Muscle layer of colon (tissue), 2 donors: ENCODE data around the gene PRKAR1B.

ENCODE experiments used
- H3K27ac ChIP-seq: one replicate; pipeline ENCODE4 v1.7.0; 2013; ENCODE audit warnings: low read depth, mild to moderate bottlenecking, low read length, moderate library complexity
- H3K27me3 ChIP-seq, 2 donors: one replicate each; pipeline ENCODE4 v1.7.0; 2013; ENCODE audit warnings: low read length in 2 of 2, mild to moderate bottlenecking in 2 of 2; ENCODE audit not compliant: insufficient read depth in 2 of 2, control insufficient read depth in 1 of 2
- H3K36me3 ChIP-seq: one replicate; pipeline ENCODE4 v1.7.0; 2013; ENCODE audit warnings: mild to moderate bottlenecking, low read length; ENCODE audit not compliant: insufficient read depth
- H3K4me1 ChIP-seq: one replicate; pipeline ENCODE4 v1.7.0; 2013; ENCODE audit warnings: mild to moderate bottlenecking, low read length; ENCODE audit not compliant: insufficient read depth
- H3K4me3 ChIP-seq, 2 donors: one replicate each; pipeline ENCODE4 v1.7.0; 2013; ENCODE audit warnings: low read length in 2 of 2, low read depth in 1 of 2, mild to moderate bottlenecking in 1 of 2, moderate library complexity in 1 of 2
- H3K9ac ChIP-seq: one replicate; pipeline ENCODE4 v1.7.0; 2013; ENCODE audit warnings: low read length
- H3K9me3 ChIP-seq: one replicate; pipeline ENCODE4 v1.7.0; 2013; ENCODE audit warnings: mild to moderate bottlenecking, low read length
- donor health status: abdominal sarcoma.
- donor health status: Adenocarcinoma of cecum.

The PRKAR1B gene

DNA sequence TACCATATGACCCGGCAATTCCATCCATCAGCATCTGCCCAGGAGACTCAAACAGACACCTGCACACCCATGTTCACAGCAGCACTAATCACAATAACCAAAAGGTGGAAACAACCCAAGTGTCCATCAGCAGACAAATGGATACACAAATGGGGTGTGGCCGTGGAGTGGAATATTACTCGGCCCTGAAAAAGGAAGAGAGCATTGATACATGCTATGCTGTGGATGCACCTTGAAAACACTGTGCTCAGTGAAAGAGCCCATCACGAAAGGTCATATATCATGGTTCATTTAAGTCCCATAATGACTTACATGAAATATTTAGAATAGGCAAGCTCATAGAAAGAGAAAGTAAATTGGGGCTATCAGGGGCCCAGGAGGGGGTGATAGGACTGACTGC is 58.1 kb downstream of the PRKAR1B start:
- Histone ChIP-seq H3K36me3 (no peaks in the 10 kb centered on the region), H3K4me3 (no peak overlapping the region), H3K27me3 (no peaks in the 10 kb centered on the region), H3K9me3 (no peaks in the 10 kb centered on the region), H3K4me1 (peaks cover 45% of the 10 kb centered on the region), H3K27ac (peak overlapping the region; percentile 36), H3K9ac (peak overlapping the region; percentile 24)

DNA sequence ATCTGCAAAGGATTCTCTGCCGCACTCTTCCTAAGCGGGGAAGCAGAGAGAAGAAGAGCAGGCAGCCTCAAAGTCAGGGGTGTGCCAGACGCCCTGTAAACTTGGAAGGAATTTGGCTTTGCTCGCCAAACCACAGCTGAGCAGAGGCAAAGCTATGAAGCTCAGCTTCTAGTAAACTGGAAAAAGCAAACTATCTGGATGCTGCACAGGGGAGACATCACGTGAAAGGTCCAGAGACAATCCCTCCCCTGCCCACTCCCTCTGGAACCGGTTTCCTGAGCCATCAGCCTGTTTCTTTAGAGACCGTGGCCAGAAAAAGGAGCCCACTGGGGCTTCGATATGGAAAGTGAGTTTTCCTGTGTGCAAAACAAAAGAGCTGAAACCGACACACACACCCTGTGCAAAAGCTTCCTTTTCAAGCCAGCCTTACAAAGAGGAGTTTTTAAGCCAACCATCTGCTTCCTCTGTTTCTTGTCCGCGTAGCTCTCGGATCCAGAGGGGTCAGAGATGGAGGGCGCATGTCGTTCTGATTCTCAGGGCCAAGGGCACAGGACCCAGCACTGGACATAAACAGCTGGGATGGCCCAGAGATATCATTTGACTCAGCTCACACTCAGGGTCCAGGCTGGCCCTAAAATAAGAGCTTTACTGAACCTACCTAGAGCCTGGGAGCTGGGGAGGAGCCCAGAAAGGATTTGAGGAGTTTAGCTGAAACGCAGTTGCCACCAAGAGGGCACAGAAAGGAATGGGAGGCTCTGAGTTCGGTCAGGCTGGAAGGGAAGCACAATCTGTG is 58.7 kb downstream of the PRKAR1B start:
- peaks cover 52% of the 10 kb centered on the region for H3K4me1 ChIP-seq
- no peaks in the 10 kb centered on the region for H3K36me3 ChIP-seq
- H3K4me3 ChIP-seq = peak overlapping the region in 1 of 2 donors; percentile 23
- peak overlapping the region; percentile 36 for H3K27ac ChIP-seq
- no peaks in the 10 kb centered on the region for H3K9me3 ChIP-seq
- H3K27me3 ChIP-seq = no peaks in the 10 kb centered on the region
- H3K9ac ChIP-seq = peak overlapping the region; percentile 24

DNA sequence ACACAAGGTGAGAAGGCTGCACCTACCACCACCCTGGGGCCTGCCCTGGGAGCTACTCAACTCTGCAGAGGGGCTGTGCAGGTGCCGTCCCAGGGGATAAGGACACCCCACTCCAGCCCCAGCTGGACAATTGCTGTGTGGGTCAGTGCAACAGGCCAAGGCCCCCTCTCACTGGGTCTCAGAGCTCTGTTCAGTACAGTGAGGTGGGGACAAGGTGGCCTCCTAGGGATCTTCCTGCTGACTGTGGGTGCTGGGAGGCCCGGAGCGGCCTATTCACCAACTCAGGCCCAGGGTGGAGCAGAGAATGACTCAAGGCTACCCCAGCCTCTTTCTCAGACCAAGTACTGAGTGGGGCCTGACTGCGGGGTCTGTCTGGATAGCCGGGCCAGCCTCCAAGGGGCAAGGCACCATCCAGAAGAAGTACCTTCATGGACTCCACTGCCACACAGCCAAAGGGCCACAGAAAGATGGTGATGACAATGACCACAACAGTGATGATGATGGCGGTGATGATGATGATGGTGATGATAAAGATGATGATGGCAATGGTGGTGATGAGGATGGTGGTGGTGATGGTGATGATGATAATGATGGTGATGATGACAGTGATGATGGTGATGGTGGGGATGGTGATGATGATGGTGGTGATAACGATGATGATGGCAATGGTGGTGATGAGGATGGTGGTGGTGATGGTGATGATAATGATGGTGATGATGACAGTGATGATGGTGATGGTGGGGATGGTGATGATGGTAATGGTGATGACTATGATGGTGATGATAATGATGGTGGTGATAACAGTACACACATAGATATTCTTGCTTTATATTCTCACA is 60.4 kb downstream of the PRKAR1B start:
- H3K27me3 ChIP-seq = no peaks in the 10 kb centered on the region
- H3K27ac ChIP-seq = peak overlapping the region; percentile 76
- H3K4me1 ChIP-seq = peaks cover 53% of the 10 kb centered on the region
- H3K9me3 ChIP-seq = no peaks in the 10 kb centered on the region
- no peaks in the 10 kb centered on the region for H3K36me3 ChIP-seq
- H3K9ac ChIP-seq = no peak overlapping the region
- no peak overlapping the region for H3K4me3 ChIP-seq

DNA sequence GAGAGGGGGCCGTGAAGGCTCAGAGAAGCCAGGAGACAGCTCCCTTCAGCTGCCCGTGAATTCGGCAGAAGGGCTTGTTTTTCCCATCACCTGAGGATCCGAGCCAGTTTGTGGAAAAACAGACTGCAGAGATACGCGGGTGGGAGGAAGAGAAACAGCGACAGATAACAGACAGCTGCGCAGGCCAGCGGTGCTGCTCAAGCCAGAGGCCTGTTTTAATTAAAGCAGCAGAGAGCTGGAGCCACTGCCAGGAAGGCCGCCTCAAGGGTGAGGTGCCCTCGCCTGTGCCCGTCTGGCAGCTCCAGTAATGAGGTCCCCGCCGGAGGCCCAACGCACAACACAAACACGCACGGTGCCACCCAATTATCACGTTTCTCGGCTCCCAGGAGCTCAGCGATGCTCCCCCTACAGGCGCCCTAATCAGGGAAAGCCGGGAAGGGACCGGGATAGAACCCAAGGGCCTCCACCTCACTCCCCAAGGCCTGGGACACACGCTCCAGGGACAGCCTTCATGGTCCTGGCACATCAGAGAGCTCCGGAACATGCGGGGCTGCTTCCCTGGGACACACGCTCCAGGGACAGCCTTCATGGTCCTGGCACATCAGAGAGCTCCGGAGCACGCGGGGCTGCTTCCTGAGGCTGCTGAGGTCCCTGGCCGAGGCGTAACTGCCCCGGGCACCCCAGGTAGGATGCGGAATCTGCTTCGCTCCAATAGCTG is 61.2 kb downstream of the PRKAR1B start:
- Histone ChIP-seq H3K36me3 (no peaks in the 10 kb centered on the region), H3K4me3 (peak overlapping the region in 1 of 2 donors; percentile 37), H3K27me3 (no peaks in the 10 kb centered on the region), H3K4me1 (peaks cover 53% of the 10 kb centered on the region), H3K9me3 (no peaks in the 10 kb centered on the region), H3K27ac (peak overlapping the region; percentile 76), H3K9ac (peak overlapping the region; percentile 61)

DNA sequence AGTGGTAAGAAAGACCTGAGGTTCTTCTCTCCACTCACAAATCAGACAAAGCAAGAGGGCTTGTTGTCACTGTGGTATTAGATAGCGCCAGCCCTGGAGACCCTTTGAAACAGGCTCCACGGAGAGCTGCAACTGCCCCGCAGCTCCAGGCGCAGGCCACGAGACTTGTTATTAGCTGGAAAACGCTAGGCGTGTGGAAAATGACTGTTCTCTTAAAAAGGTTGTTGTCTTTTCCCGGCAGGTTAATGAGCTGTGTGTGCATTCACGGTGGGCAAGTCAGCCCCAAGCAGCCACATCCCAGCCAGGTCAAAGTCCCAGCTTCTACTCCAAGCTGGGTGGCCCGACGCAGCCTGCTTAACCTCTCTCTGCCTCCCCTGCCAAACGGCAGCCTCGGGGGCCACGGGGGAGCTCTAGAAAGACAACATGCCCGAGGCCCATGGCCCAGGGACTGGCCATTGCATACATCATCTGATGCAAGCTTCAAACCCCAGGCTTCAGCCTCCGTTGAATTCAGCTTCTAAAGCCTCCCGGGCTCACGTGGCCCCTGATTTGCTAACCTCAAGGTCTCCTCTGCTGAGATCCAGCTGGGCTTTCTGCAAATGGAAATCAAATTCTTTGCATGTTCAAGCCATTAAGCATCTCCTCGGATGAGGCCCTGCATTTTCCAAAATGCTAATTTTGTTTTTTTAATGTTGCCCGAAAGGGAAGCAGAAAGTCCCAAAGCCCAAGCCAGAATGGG is 61.9 kb downstream of the PRKAR1B start:
- no peaks in the 10 kb centered on the region for H3K36me3 ChIP-seq
- no peaks in the 10 kb centered on the region for H3K9me3 ChIP-seq
- H3K27me3 ChIP-seq = no peaks in the 10 kb centered on the region
- peaks cover 53% of the 10 kb centered on the region for H3K4me1 ChIP-seq
- H3K4me3 ChIP-seq = peak overlapping the region in 1 of 2 donors; percentile 37
- H3K9ac ChIP-seq = peak overlapping the region; percentile 61
- H3K27ac ChIP-seq = peak overlapping the region; percentile 76

DNA sequence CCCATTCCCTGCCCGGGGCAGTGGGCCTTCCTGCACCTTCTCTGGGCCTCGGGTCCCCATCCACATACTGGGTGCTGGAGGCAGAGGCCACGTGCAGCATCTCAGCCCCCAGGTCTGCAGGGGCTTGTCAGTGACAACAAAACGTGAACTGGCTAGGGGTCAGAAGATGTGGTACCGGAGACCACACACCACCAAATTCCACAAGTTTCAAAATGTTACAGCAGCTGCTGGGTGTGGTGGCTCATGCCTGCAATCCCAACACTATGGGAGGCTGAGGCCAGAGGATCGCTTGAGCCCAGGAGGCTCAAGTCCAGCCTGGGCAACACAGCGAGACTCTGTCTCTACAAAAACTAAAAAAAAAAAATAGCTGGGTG is 62.7 kb downstream of the PRKAR1B start:
- no peaks in the 10 kb centered on the region for H3K36me3 ChIP-seq
- no peak overlapping the region for H3K9ac ChIP-seq
- H3K27ac ChIP-seq = no peak overlapping the region
- H3K4me1 ChIP-seq = peaks cover 53% of the 10 kb centered on the region
- H3K9me3 ChIP-seq = no peaks in the 10 kb centered on the region
- H3K27me3 ChIP-seq = no peaks in the 10 kb centered on the region
- no peak overlapping the region for H3K4me3 ChIP-seq

DNA sequence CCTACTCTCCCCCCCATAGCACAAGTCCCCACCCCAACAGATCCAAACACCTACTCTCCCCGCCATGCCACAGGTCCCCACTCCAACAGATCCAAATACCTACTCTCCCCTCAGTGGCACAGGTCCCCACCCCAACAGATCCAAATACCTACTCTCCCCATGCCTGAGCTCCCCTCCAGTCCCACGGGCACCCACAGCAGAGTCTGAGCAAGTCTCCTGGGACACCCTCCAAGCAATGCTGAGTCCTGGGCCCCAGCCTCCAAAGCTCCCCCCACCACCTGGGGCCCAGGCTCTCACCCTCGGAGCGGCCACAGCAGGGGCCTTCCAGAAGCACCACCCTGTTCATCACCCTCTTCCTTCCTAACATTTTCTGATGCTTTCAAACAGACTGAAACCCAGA is 64.5 kb downstream of the PRKAR1B start:
- H3K4me1 ChIP-seq = peaks cover 49% of the 10 kb centered on the region
- H3K36me3 ChIP-seq = no peaks in the 10 kb centered on the region
- no peaks in the 10 kb centered on the region for H3K27me3 ChIP-seq
- no peak overlapping the region for H3K9ac ChIP-seq
- no peak overlapping the region for H3K27ac ChIP-seq
- H3K4me3 ChIP-seq = no peak overlapping the region
- no peaks in the 10 kb centered on the region for H3K9me3 ChIP-seq

DNA sequence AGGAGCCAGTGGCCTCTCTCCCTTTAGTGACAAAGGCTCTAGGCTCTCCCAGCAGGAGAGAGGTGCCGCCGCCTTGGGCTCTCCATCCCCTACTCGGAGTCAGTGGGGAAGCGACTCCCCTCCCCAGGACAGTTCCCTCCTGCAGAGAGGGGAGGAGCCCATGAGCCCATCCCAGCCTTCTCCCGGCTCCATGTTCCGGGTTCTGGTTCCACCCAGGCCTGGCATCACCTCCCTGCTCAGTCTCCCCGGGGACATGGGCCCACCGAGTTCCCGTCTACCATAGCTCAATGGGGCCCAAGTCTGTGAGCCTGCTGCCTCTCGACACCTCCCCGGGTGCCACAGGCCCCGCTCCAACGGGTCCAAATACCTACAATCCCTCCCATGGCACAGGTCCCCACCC is 67.1 kb downstream of the PRKAR1B start:
- no peak overlapping the region for H3K27ac ChIP-seq
- no peaks in the 10 kb centered on the region for H3K36me3 ChIP-seq
- H3K27me3 ChIP-seq = no peaks in the 10 kb centered on the region
- H3K9ac ChIP-seq = no peak overlapping the region
- H3K4me3 ChIP-seq = no peak overlapping the region
- no peaks in the 10 kb centered on the region for H3K9me3 ChIP-seq
- H3K4me1 ChIP-seq = peaks cover 31% of the 10 kb centered on the region

DNA sequence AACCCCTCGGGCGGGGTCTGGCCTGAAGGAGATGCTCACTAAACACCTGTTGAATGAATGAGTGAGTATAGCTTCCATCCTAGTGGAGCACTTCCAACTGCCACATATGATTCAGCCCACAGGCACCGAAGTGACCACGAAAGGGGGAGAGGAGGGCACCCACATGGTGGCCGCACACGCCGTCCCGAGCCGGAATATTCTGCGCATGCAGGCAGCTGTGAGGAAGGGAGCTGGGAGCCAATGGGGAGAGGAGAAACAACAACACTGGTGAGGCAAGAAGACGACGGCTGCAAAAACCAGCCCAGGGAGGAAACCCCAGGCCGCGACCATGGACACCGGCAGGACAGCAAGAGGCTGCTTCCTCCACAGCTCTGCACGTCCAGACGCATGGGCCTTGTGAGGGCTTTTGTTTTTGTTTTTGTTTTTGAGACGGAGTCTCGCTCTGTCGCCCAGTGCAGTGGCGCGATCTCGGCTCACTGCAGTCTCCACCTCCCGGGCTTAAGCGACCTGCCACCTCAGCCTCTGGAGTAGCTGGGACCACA is 67.7 kb downstream of the PRKAR1B start:
- no peaks in the 10 kb centered on the region for H3K9me3 ChIP-seq
- H3K4me1 ChIP-seq = peaks cover 25% of the 10 kb centered on the region
- H3K9ac ChIP-seq = no peak overlapping the region
- no peaks in the 10 kb centered on the region for H3K27me3 ChIP-seq
- no peak overlapping the region for H3K4me3 ChIP-seq
- H3K27ac ChIP-seq = no peak overlapping the region
- no peaks in the 10 kb centered on the region for H3K36me3 ChIP-seq

DNA sequence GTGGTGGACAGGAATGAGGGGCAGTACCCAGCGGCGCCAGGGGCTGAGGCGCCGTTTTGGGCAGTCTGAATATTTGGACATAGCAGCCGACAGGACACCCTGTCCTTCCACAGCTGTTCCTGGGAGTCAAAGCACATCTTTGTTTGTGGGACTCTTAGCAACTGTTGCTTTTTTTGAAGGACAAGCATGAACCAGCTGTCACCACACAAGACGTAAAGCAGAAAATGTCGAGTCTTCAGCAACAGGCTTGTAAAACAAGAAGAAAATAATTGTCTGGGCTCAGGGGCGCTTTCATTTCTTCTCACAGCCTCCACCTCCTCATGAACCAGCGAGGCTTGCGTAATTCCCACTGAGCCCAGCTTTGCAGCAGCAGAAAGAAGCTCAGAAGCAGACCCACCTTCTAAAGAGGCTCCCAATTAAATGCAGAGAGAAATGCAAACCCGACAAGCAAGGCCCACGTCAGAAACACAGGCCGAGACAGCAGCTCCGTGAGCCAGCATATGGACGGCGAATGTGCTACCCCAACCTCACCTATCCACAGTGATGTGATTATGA is 69.4 kb downstream of the PRKAR1B start:
- no peaks in the 10 kb centered on the region for H3K36me3 ChIP-seq
- H3K4me1 ChIP-seq = peaks cover 13% of the 10 kb centered on the region
- no peaks in the 10 kb centered on the region for H3K9me3 ChIP-seq
- no peaks in the 10 kb centered on the region for H3K27me3 ChIP-seq
- no peak overlapping the region for H3K9ac ChIP-seq
- no peak overlapping the region for H3K4me3 ChIP-seq
- H3K27ac ChIP-seq = no peak overlapping the region
